GM21447 (cell line): ENCODE results near the gene PXYLP1.

ENCODE experiments used
- ATAC-seq: cut with Tn5 transposase; IDR thresholded peaks from one replicate; pipeline ENCODE4 v1.9.1; 2021; ENCODE audit not compliant: unreplicated experiment

The PXYLP1 gene

DNA sequence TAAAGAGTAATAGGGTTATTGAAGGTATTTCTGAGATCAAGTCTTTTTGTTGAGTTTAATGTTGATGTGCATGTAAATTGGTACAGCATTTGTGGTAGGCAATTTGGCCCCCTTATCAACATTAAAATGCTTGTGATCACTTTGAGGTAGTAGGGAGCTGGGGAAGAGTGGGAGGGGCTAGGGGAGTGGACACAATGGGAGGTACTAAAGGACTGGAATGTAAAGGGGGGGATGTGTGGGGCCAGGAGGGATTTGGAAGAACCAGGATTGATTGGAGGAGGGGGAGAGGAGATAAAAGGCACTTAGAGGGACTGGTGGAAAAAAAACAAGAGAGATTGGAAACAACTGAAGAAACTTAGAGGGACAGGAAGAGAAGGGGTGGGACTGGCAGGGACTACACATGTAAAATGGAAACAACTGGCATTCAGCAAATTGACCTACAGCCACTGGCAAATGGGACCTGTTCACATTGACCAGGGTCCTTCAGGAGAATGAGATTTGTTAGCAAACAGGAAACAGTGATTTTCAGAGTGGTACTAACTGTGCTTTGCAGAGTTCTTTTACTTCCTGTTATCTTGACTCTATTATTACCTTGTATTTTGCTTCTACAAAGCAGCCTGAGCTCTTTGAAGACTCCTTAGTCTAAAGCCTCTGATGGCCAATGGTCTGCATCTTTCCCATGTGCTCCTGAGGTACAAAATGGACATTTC, 88.9 kb downstream of the PXYLP1 start:
- peak; percentile 77 for ATAC-seq

- ATAC-seq = no peak
Measured at GRCh38 chr3:141321109-141321497, 89.5 kb downstream of the PXYLP1 start.

GRCh38 chr3:141323936-141324704, 92.5 kb downstream of the PXYLP1 start:
- no peak for ATAC-seq

DNA sequence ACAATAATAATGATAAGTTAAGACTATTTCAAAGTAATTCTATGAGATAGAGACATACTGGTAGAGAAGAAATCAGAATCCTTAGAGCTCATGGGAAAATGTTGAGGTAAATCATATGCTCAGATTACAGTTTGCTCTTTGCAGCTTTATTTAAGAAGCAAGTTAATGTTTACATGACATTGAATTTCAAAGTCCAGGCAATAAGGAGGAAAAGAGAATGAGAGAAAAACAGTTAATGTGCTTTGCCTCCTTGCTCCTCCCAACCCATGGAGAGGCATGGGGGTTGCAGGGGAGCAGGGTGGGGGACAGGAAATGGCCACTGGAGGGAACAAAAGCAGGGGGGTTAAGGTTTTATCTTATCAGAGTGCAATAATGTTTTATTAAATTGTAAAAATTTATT, 94.5 kb downstream of the PXYLP1 start:
- ATAC-seq = no peak

GRCh38 chr3:141326626-141327025, 95.0 kb downstream of the PXYLP1 start:
- ATAC-seq = no peak

DNA sequence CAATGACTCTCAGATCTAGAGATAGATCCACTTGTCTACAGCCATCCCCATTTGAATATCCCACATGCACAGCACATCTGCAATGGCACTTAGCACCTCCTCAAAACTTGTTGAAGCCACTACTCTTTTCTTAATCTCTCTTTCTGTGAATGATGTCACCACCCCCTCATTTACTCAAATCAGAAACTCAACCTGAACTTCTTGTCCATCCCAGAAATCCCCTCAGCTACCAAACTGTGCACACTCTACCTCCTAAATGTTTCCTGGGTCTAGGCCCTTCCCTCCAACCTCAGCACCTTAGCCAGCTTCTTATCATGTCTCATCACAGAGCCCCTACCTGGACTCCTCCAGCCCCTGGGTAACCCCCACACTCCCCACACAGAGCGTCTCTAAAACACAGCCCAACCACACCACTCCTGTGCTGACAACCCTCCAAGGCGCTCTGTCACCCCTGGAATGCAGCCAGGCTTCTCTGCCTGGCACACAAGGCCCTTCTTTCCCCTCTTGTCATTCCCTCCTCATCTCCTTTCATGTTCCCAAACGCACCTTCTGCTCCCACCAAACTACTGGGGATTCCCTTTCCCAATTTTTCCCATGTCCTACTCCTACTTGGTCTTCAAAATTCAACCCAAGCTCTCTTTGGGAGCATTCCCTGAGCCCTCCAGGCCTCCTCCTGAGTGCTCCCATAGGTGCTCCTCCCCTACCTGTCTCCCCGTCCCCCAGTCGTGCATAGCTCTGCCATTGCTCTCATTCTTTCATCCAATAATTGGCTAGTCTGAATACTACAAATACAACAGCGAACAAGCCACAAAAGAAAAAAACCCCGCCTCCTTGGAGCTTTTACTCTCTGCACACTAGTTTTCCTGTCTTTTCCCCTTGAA, 96.9 kb downstream of the PXYLP1 start:
- peak; percentile 46 for ATAC-seq

DNA sequence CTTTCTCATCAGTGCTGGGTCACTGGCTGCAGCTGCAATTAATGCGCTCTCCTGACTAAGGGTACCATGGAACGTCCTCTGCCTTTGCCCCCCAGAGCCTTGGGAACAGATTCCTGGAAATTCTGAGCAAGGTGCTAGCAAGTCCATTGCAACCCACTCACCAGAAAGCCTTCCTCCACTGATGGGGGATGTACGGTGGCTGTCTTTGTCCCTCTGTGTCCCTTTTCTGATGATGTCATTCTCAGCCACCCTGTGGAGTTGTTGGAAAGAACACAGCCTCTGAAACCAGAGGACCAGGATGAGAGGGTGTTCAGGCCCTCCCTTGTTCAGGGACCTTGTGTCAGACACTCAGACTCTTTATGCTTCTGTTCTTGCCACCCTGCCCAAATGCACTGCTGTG, 98.6 kb downstream of the PXYLP1 start:
- no peak for ATAC-seq

DNA sequence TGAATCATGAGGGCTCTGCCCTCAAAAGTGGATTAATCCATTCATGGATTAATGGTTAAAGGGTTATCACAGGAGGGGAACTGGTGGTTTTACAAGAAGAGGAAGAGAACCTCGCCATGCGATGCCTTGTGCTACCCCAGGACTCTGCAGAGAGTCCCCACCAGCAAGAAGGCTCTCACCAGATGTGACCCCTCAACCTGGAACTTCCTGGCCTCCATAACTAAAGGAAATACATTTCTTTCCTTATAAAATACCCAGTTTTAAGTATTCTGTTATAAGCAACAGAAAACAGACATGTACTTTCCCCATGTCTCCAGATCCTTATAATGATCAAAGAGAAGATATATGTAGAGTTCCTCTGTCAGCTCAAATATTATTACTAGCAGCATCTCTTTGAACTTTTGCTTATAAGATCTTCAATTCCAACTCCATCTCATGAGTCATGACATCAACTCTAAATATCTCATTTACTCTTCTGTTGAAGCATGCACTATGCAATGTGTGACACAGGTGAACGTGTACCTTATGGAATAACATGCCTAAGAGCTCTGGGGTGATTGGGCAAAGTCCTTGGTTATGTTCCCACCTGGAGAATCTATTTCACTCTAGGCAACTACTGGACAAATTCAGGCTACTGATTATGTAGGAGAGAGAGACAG, 99.2 kb downstream of the PXYLP1 start:
- no peak for ATAC-seq

GRCh38 chr3:141331377-141332318, 100.0 kb downstream of the PXYLP1 start:
- ATAC-seq = peak; percentile 50

DNA sequence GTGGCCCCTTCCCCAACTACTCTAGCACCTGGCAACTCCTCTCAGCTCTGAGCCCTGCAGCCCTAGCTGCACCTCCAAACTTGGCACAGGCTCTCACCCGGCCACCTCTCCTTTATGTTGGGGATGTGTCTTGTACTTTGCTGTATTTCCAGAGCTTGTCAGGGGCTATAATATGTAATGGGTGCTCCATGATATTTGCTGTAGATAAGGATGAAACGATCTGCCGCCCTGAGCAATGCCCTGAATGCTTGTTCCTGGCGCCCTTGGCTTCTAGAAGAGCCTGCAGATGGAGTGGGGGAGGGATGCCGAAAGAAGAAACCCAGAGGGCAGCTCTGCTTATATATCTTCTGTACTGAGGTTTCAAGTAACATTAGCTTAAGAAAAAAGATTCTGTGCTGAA, 100.8 kb downstream of the PXYLP1 start:
- no peak for ATAC-seq

DNA sequence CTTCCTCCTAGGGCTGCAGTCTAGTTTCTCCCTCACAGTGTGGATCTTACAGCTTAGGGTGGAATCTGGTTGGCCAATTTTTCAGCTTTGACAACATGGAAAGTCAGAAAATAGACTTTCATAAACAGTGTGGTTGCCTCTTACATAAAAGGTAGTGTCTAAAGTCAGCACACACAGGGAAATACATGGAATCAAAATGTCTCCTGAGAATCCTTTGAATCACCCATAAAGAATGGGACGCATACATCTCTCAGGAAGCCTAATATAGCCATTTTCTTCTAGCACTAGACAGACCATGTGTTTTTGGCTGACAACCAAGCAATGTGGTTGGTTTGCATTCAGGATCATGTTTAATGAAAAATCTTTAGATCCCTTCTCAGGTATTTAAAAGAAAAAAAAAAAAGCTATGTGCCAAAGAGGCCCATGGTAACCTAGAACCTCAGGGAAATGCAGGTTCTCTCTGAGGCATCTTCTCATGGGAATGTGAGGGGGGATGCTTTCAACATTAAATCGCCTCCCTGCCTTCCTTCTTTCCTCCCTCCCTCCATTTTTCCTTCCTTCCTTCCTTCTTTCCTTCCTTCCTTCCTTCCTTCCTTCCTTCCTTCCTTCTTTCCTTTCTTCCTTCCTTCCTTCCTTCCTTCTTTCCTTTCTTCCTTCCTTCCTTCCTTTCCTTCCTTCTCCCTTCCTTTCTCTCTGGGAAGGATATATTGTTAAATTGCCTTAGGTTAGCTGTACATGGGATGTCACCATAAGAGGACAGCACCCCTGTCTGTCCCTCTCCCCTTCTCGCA, 102.4 kb downstream of the PXYLP1 start:
- no peak for ATAC-seq

GRCh38 chr3:141334627-141335250, 103.1 kb downstream of the PXYLP1 start:
- ATAC-seq = no peak

DNA sequence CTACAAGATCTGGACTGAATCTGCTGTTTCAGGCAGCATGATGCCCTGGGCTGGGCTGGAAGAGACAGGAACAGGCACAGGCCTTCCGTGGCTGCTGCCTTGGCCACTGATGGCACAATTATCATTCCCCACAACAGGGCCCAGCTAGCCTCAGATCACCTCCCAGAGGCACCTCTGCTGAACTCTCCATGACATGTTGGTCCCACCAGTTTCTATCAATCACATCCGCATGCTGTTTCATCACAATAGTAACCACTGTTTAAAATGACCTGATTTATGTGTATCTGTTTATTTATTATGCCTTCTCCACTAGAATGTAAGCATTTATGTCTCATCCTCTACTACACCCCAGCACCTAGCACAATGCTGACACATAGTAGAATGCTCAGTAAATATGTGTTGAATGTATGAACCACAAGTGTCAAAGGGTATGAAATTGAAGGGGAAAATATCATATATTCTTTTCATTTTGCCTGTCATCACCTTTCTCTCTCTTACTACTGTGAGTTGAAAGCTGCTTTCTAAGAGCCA, 104.0 kb downstream of the PXYLP1 start:
- no peak for ATAC-seq

DNA sequence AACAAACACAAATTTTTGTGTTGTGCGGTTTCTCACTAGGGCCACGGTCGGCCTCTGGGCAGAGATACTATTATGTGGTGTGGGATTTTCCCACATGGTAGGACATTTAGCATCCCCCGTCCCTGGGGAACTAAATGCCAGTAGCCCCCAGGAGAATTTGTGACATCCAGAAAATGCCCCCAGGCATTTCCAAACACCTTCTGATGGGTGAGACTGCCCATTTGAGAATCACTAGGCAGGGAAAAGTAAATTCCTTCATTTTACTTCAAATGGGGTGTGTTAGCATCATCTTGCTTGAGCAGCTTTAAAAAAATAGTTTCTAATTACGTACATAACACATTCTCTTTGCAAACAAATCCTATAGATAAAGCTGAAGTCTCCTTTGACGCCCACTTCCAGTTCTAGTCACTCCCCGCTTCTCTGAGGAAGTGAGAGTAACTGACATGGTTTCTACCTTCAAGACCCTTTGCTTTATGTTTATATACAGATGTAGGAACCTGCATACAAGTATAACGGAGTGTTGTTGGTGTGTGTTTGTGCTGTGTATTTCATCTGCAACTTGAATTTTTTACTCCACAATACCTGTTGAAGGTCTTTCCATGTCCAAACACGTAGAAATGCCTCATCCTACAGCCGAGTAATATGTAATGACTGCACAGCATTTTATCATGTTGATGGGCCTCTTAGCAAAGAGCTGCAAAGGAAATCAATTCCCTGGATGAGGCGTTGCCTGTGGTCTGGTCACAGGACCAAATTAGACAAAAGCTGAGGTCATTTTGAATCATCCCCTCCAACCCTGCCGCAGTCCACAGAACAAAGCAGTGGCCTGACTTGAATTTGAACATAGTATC, 105.3 kb downstream of the PXYLP1 start:
- ATAC-seq = peak; percentile 92

DNA sequence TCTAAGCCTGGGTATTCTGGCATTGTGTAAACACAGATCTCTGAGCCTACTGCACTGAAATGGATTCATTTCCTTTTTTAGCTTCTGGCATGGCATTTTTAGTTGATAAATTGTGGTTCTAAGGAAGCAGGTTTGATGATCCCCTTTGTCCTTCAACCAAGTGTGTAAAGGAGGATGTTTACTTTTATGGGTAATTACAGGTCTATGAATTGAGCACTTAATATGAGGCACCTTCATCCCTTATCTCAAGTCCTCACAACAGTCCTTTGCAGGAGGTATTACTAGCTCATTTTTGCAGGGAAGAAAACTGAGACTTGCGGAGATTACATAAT, 105.9 kb downstream of the PXYLP1 start:
- no peak for ATAC-seq

- no peak for ATAC-seq
Measured at GRCh38 chr3:141337991-141338390, 106.4 kb downstream of the PXYLP1 start.

DNA sequence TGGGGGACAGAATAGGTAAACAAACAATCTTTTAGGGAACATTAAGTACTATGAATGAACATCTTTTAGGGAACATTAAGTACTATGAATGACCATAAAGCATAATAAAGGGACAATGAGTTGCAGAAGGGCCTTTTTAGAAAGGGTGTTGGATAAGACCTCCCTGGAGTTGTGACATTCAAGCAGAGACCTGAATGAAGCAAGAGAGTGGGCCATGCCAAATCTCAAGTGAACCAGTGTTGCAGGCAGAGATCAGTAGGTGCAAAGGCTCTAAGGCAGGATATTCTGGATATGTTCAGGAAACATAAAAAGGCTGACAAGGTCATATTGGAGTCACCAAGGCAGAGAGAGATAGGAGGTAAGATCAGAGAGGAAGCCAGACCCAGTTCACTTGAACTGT, 107.3 kb downstream of the PXYLP1 start:
- no peak for ATAC-seq

DNA sequence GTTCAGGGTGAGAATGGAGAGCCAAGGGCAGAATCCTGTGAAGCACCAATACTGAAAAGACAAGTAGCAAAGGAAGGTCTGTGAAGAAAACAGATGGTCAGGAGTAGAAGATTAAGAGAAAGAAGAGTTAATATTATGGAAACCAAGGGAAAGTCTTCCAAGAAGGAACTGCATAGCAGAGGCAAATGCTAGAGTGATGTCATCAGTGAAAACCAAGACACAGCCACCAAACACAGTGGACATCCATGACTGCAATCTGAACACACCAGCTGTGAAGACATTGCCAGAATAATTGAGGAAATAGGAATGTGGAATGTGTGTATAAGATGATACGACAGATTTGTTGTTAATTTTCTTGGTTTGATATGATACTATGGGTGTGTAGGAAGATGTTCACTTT, 109.9 kb downstream of the PXYLP1 start:
- no peak for ATAC-seq
